Uterus (tissue), 4 donors: ENCODE measurements around the gene MARCOL. TPM values are rescaled to one million over a fixed set of nuclear protein-coding genes. Genes with fewer than 3 reads are reported as not detected.

Source experiments
- DNase-seq, 2 donors: peaks; one replicate each; pipeline ENCODE4 v3.0.0-alpha.2; 2019 to 2020
- H3K27ac ChIP-seq, 2 donors: fragments of 200-600 bp; sonication (generic); 1 replicate in 1 of 2; 2 replicates in 1 of 2; pipeline ENCODE4 v1.5.1; 2016 to 2018
- H3K27me3 ChIP-seq, 2 donors: fragments of 200-600 bp; sonication (generic); one replicate each; pipeline ENCODE4 v1.5.1; 2018 to 2019; ENCODE audit warnings: control low read depth in 1 of 2
- H3K36me3 ChIP-seq, 2 donors: fragments of 200-600 bp; sonication (generic); one replicate each; pipeline ENCODE4 v1.5.1; 2019; ENCODE audit warnings: control low read depth in 1 of 2
- H3K4me1 ChIP-seq, 2 donors: fragments of 200-600 bp; sonication (generic); one replicate each; pipeline ENCODE4 v1.5.1; 2018 to 2019; ENCODE audit warnings: control low read depth in 1 of 2
- H3K4me3 ChIP-seq, 2 donors: fragments of 200-600 bp; sonication (generic); 1 replicate in 1 of 2; 2 replicates in 1 of 2; pipeline ENCODE4 v1.5.1; 2018 to 2019; ENCODE audit warnings: mild to moderate bottlenecking in 1 of 2
- H3K9me3 ChIP-seq, 2 donors: fragments of 200-600 bp; sonication (generic); one replicate each; pipeline ENCODE4 v1.5.1; 2019; ENCODE audit warnings: control low read depth in 1 of 2
- CTCF ChIP-seq, 4 experiments: fragments of 200-600 bp in 2 of 4; fragments of 450-650 bp in 2 of 4; sonication (generic) in 2 of 4; IDR thresholded peaks; one replicate each; pipeline ENCODE4 v1.5.1; 2016 to 2019; ENCODE audit warnings: antibody characterized with exemption in 4 of 4, mild to moderate bottlenecking in 2 of 4, moderate library complexity in 1 of 4
- POLR2A ChIP-seq, 2 donors: fragments of 450-650 bp; IDR thresholded peaks; one replicate each; pipeline ENCODE4 v1.6.1; 2016; ENCODE audit warnings: antibody characterized with exemption in 2 of 2, mild to moderate bottlenecking in 1 of 2, moderate library complexity in 1 of 2
- intact Hi-C: fragments of 100-400 bp; cut with DNase I; formaldehyde crosslinking; loops from one replicate; pipeline ENCODE4 v1.15.1; 2023; ENCODE audit warnings: low total_unique reads
- total RNA-seq, 4 donors: library from RNA; depleted of rRNA in 3 of 4; stranded (reverse); fragments of >200 nt in 3 of 4; gene quantifications; one replicate each; pipeline versions ENCODE4 v1.1.0 to v1.2.4, GENCODE V29; 2014 to 2023
- donor health status: DM: yes; HTN: yes; CAD: no.

Gene MARCOL
- total RNA-seq, 4 donors from 2014 or later, result not detected

GRCh38 chr5:148230240-148230639 lies 8.1 kb upstream of the MARCOL start:
- Histone ChIP-seq H3K4me1 (no peaks in the 10 kb centered on the region), H3K4me3 (no peak overlapping the region), H3K27ac (no peak overlapping the region), H3K27me3 (no peaks in the 10 kb centered on the region), H3K9me3 (no peaks in the 10 kb centered on the region), H3K36me3 (no peaks in the 10 kb centered on the region)
- DNase-seq, result no peak
- intact Hi-C loops, result no loop called here
- no peak for TF ChIP-seq POLR2A (IDR thresholded peaks at IDR 0.05)
- TF ChIP-seq CTCF (IDR thresholded peaks at IDR 0.05), result no peak

GRCh38 chr5:148237785-148238417 lies 424 bp upstream of the MARCOL start:
- intact Hi-C loops, result no loop called here
- Histone ChIP-seq H3K9me3 (no peaks in the 10 kb centered on the region), H3K4me1 (no peaks in the 10 kb centered on the region), H3K4me3 (no peak overlapping the region), H3K27ac (no peak overlapping the region), H3K36me3 (no peaks in the 10 kb centered on the region), H3K27me3 (no peaks in the 10 kb centered on the region)
- TF ChIP-seq CTCF (IDR thresholded peaks at IDR 0.05), result no peak
- DNase-seq, result no peak

GRCh38 chr5:148248894-148249293 lies 10.6 kb downstream of the MARCOL start:
- Histone ChIP-seq H3K4me3 (no peak overlapping the region), H3K9me3 (no peaks in the 10 kb centered on the region), H3K36me3 (no peaks in the 10 kb centered on the region), H3K4me1 (no peaks in the 10 kb centered on the region), H3K27ac (no peak overlapping the region), H3K27me3 (no peaks in the 10 kb centered on the region)
- no peak for TF ChIP-seq POLR2A (IDR thresholded peaks at IDR 0.05)
- no peak for TF ChIP-seq CTCF (IDR thresholded peaks at IDR 0.05)
- no peak for DNase-seq
- intact Hi-C loops, result no loop called here

GRCh38 chr5:148255456-148255855 lies 17.1 kb downstream of the MARCOL start:
- intact Hi-C loops, result no loop called here
- Histone ChIP-seq H3K27me3 (no peaks in the 10 kb centered on the region), H3K4me1 (no peaks in the 10 kb centered on the region), H3K27ac (no peak overlapping the region), H3K36me3 (no peaks in the 10 kb centered on the region), H3K4me3 (no peak overlapping the region), H3K9me3 (no peaks in the 10 kb centered on the region)
- no peak for DNase-seq
- TF ChIP-seq POLR2A (IDR thresholded peaks at IDR 0.05) (no peak), CTCF (IDR thresholded peaks at IDR 0.05) (no peak)

GRCh38 chr5:148259288-148259687 lies 21.0 kb downstream of the MARCOL start:
- H3K36me3 ChIP-seq, result no peaks in the 10 kb centered on the region
- no peaks in the 10 kb centered on the region for H3K4me1 ChIP-seq
- no peak overlapping the region for H3K4me3 ChIP-seq
- no peaks in the 10 kb centered on the region for H3K27me3 ChIP-seq
- intact Hi-C loops, result no loop called here
- DNase-seq, result no peak
- TF ChIP-seq CTCF (IDR thresholded peaks at IDR 0.05) (no peak), POLR2A (IDR thresholded peaks at IDR 0.05) (no peak)
- H3K9me3 ChIP-seq, result no peaks in the 10 kb centered on the region
- H3K27ac ChIP-seq, result no peak overlapping the region
